H9 (cell line): Measurements from ENCODE around the gene TMEM154. TPM values are rescaled to one million over a fixed set of nuclear protein-coding genes. Genes with fewer than 3 reads are reported as not detected.

Experiments used
- DNase-seq: peaks from one replicate; pipeline ENCODE4 v3.0.0-alpha.2; 2017
- H2AFZ ChIP-seq: one replicate; pipeline ENCODE4 v1.6.1; 2013; ENCODE audit warnings: mild to moderate bottlenecking, low read length, control low read depth, moderate library complexity
- H2AK5ac ChIP-seq: 2 replicates; pipeline ENCODE4 v1.6.1; 2013; ENCODE audit warnings: low read length, control low read depth, mixed read lengths; ENCODE audit not compliant: insufficient read length
- H2BK120ac ChIP-seq: one replicate; pipeline ENCODE4 v1.6.1; 2013; ENCODE audit warnings: low read depth, mild to moderate bottlenecking, low read length, control low read depth, inconsistent platforms; ENCODE audit not compliant: poor library complexity, severe bottlenecking
- H2BK12ac ChIP-seq: 2 replicates; pipeline ENCODE4 v1.6.1; 2013; ENCODE audit warnings: low read length, control low read depth, mixed read lengths, low read depth; ENCODE audit not compliant: insufficient read length
- H2BK15ac ChIP-seq: 2 replicates; pipeline ENCODE4 v1.6.1; 2013; ENCODE audit warnings: low read depth, low read length, control low read depth
- H2BK20ac ChIP-seq: one replicate; pipeline ENCODE4 v1.6.1; 2013; ENCODE audit warnings: low read depth, mild to moderate bottlenecking, low read length, control low read depth, inconsistent platforms; ENCODE audit not compliant: poor library complexity, severe bottlenecking
- H2BK5ac ChIP-seq: 2 replicates; pipeline ENCODE4 v1.6.1; 2013; ENCODE audit warnings: low read length, control low read depth, mixed read lengths; ENCODE audit not compliant: insufficient read length
- H3K14ac ChIP-seq: 2 replicates; pipeline ENCODE4 v1.6.1; 2013; ENCODE audit warnings: low read length, control low read depth; ENCODE audit not compliant: insufficient read depth
- H3K18ac ChIP-seq: 2 replicates; pipeline ENCODE4 v1.6.1; 2013; ENCODE audit warnings: low read depth, mild to moderate bottlenecking, mixed read lengths, low read length, control low read depth; ENCODE audit not compliant: insufficient read length
- H3K23ac ChIP-seq: 2 replicates; pipeline ENCODE4 v1.6.1; 2013; ENCODE audit warnings: low read length, control low read depth, mixed read lengths, low read depth; ENCODE audit not compliant: insufficient read length
- H3K23me2 ChIP-seq: 2 replicates; pipeline ENCODE4 v1.6.1; 2013; ENCODE audit warnings: low read depth, mild to moderate bottlenecking, mixed read lengths, low read length, control low read depth; ENCODE audit not compliant: insufficient read length, poor library complexity, severe bottlenecking
- H3K27ac ChIP-seq: 2 replicates; pipeline ENCODE4 v1.5.1; 2013; ENCODE audit warnings: low read length, control low read depth, mixed read lengths, low read depth; ENCODE audit not compliant: insufficient read length
- H3K27me3 ChIP-seq: 2 replicates; pipeline ENCODE4 v1.6.1; 2013; ENCODE audit warnings: low read length, control low read depth, inconsistent platforms; ENCODE audit not compliant: insufficient read depth
- H3K4ac ChIP-seq: 2 replicates; pipeline ENCODE4 v1.6.1; 2013; ENCODE audit warnings: low read depth, mild to moderate bottlenecking, control low read depth, inconsistent platforms, low read length, moderate library complexity
- H3K4me1 ChIP-seq: 2 replicates; pipeline ENCODE4 v1.6.1; 2013; ENCODE audit warnings: low read length, control low read depth, inconsistent platforms; ENCODE audit not compliant: insufficient read depth
- H3K4me2 ChIP-seq: 2 replicates; pipeline ENCODE4 v1.6.1; 2013; ENCODE audit warnings: low read length, control low read depth, mixed read lengths; ENCODE audit not compliant: insufficient read length, insufficient read depth
- H3K56ac ChIP-seq: 2 replicates; pipeline ENCODE4 v1.6.1; 2013; ENCODE audit warnings: low read depth, mild to moderate bottlenecking, mixed read lengths, low read length, control low read depth; ENCODE audit not compliant: insufficient read length
- H3K79me1 ChIP-seq: 2 replicates; pipeline ENCODE4 v1.6.1; 2013; ENCODE audit warnings: low read depth, mild to moderate bottlenecking, moderate library complexity, low read length, control low read depth, inconsistent platforms; ENCODE audit not compliant: insufficient read depth, poor library complexity, severe bottlenecking
- H3K79me2 ChIP-seq: 2 replicates; pipeline ENCODE4 v1.6.1; 2013; ENCODE audit warnings: low read length, control low read depth, inconsistent platforms; ENCODE audit not compliant: insufficient read depth
- H3K9ac ChIP-seq: 2 replicates; pipeline ENCODE4 v1.6.1; 2013; ENCODE audit warnings: low read length, control low read depth, mixed read lengths; ENCODE audit not compliant: insufficient read length; ENCODE audit errors: extremely low read depth
- H3K9me3 ChIP-seq: one replicate; pipeline ENCODE4 v1.6.1; 2013; ENCODE audit warnings: low read depth, low read length, inconsistent platforms; ENCODE audit not compliant: control insufficient read depth
- H3T11ph ChIP-seq: one replicate; pipeline ENCODE4 v1.6.1; 2013; ENCODE audit warnings: mild to moderate bottlenecking, low read length, control low read depth, inconsistent platforms
- H4K20me1 ChIP-seq: one replicate; pipeline ENCODE4 v1.6.1; 2013; ENCODE audit not compliant: control insufficient read depth, insufficient read length, insufficient read depth
- H4K5ac ChIP-seq: 2 replicates; pipeline ENCODE4 v1.6.1; 2013; ENCODE audit warnings: low read depth, mild to moderate bottlenecking, mixed read lengths, low read length, control low read depth; ENCODE audit not compliant: insufficient read length
- H4K8ac ChIP-seq: replicated peaks from 2 replicates; pipeline ENCODE4 v1.6.1; 2013; ENCODE audit warnings: low read length, control low read depth, mixed read lengths, low read depth; ENCODE audit not compliant: insufficient read length
- H4K91ac ChIP-seq: 2 replicates; pipeline ENCODE4 v1.6.1; 2013; ENCODE audit warnings: low read depth, mild to moderate bottlenecking, moderate library complexity, mixed read lengths, low read length, control low read depth; ENCODE audit not compliant: insufficient read length
- H3K27ac Mint-ChIP-seq, 3 experiments: 2 replicates in 2 of 3; 3 replicates in 1 of 3; pipeline ENCODE4 v1.8.0; 2020 to 2021; ENCODE audit warnings: mixed read lengths in 3 of 3, mild to moderate bottlenecking in 1 of 3, moderate library complexity in 1 of 3
- H3K27me3 Mint-ChIP-seq: 2 replicates; pipeline ENCODE4 v1.8.0; 2021; ENCODE audit warnings: low read depth, mild to moderate bottlenecking, moderate library complexity, mixed read lengths
- H3K36me3 Mint-ChIP-seq, 3 experiments: 2 replicates in 2 of 3; 3 replicates in 1 of 3; pipeline ENCODE4 v1.8.0; 2020 to 2021; ENCODE audit warnings: low read depth in 3 of 3, mixed read lengths in 3 of 3; ENCODE audit not compliant: insufficient read depth in 1 of 3
- H3K4me1 Mint-ChIP-seq, 2 experiments: 2 replicates each; pipeline ENCODE4 v1.8.0; 2020; ENCODE audit warnings: mixed read lengths in 2 of 2
- H3K4me3 Mint-ChIP-seq, 2 experiments: 2 replicates in 1 of 2; 3 replicates in 1 of 2; pipeline ENCODE4 v1.8.0; 2020 to 2021; ENCODE audit warnings: mild to moderate bottlenecking in 2 of 2, mixed read lengths in 2 of 2, moderate library complexity in 1 of 2
- H3K9me3 Mint-ChIP-seq, 2 experiments: 2 replicates in 1 of 2; 3 replicates in 1 of 2; pipeline ENCODE4 v1.8.0; 2020; ENCODE audit warnings: mild to moderate bottlenecking in 2 of 2, mixed read lengths in 2 of 2, moderate library complexity in 1 of 2
- CTCF ChIP-seq: fragments of 200-600 bp; sonication (generic); conservative IDR thresholded peaks from 3 replicates; pipeline ENCODE4 v1.8.0; 2021; ENCODE audit warnings: antibody characterized with exemption, mild to moderate bottlenecking
- WGBS: extraction: QIAGEN DNeasy Blood & Tissue Kit; methylation state at CpG from one replicate; pipeline ENCODE4 v1.1.7; 2013; ENCODE audit warnings: missing lambda C conversion rate, low lambda C conversion rate, mixed read lengths; ENCODE audit not compliant: insufficient read length; ENCODE audit errors: extremely low coverage; 5-methylcytosine and 5-hydroxymethylcytosine counted together
- total RNA-seq: library from RNA; stranded (reverse); gene quantifications from 2 replicates; pipeline ENCODE4 v1.2.1, GENCODE V29; 2021

The TMEM154 gene
- total RNA-seq, 1 experiment from 2014 or later: 1.7 TPM

GRCh38 chr4:152594978-152595925, 84.5 kb downstream of the TMEM154 start:
- no peak for DNase-seq
- TF ChIP-seq CTCF: no peak
- H3K4me3 Mint-ChIP-seq: no peak overlapping the region
- Histone ChIP-seq H2BK20ac (no peak overlapping the region), H4K91ac (no peak overlapping the region), H3K4me2 (no peak overlapping the region), H2BK12ac (no peak overlapping the region), H4K8ac (no peak overlapping the region), H2AFZ (no peak overlapping the region), H3K4me1 (no peaks in the 10 kb centered on the region), H4K20me1 (no peaks in the 10 kb centered on the region), H3K18ac (no peak overlapping the region), H3K14ac (no peak overlapping the region), H3K27ac (no peak overlapping the region), H4K5ac (no peak overlapping the region), H3K27me3 (no peaks in the 10 kb centered on the region), H2BK15ac (no peak overlapping the region), H3T11ph (no peak overlapping the region), H3K9ac (no peak overlapping the region), H3K9me3 (no peaks in the 10 kb centered on the region), H3K56ac (no peak overlapping the region), H2AK5ac (no peak overlapping the region), H2BK5ac (no peak overlapping the region), H3K23me2 (peaks cover 5% of the 10 kb centered on the region), H3K79me1 (no peaks in the 10 kb centered on the region), H3K79me2 (no peaks in the 10 kb centered on the region), H3K4ac (no peak overlapping the region), H3K23ac (no peak overlapping the region), H2BK120ac (no peak overlapping the region)
- H3K27ac Mint-ChIP-seq: no peak overlapping the region
- peaks cover 11 to 14% of the 10 kb centered on the region in 2 experiments for H3K4me1 Mint-ChIP-seq
- H3K36me3 Mint-ChIP-seq: no peaks in the 10 kb centered on the region
- no CpG with 5 or more reads among the region's 11 CpGs for WGBS
- peaks cover 5% of the 10 kb centered on the region for H3K27me3 Mint-ChIP-seq
- H3K9me3 Mint-ChIP-seq: no peaks in the 10 kb centered on the region
